Neural cell (in vitro differentiated cells): ENCODE measurements around the gene PODN. TPM values are rescaled to one million over a fixed set of nuclear protein-coding genes. Genes with fewer than 3 reads are reported as not detected.

Source experiments
- H2AFZ ChIP-seq: fragments of 200-600, 300-800 bp; sonication (generic), shearing (Covaris generic); 2 replicates; pipeline ENCODE4 v1.6.0; 2014; ENCODE audit warnings: low read depth, mild to moderate bottlenecking, antibody characterized with exemption, low read length, moderate library complexity
- H3F3A ChIP-seq: fragments of 200-600 bp; shearing (Covaris generic); 2 replicates; pipeline ENCODE4 v1.6.1; 2016; ENCODE audit warnings: mild to moderate bottlenecking, moderate library complexity, mixed read lengths, antibody characterized with exemption, low read length; ENCODE audit not compliant: insufficient read depth, poor library complexity, severe bottlenecking
- H3K27ac ChIP-seq: fragments of 200-600, 300-800 bp; sonication (generic), shearing (Covaris generic); 2 replicates; pipeline ENCODE4 v1.5.1; 2014; ENCODE audit warnings: mild to moderate bottlenecking, low read length, moderate library complexity
- H3K27me3 ChIP-seq: fragments of 300-800, 200-600 bp; sonication (generic), shearing (Covaris generic); 2 replicates; pipeline ENCODE4 v1.6.0; 2014; ENCODE audit warnings: mild to moderate bottlenecking, low read depth, low read length, moderate library complexity; ENCODE audit not compliant: insufficient read depth
- H3K36me3 ChIP-seq: fragments of 300-800, 200-600 bp; sonication (generic), shearing (Covaris generic); 2 replicates; pipeline ENCODE4 v1.5.1; 2014; ENCODE audit warnings: mild to moderate bottlenecking, antibody characterized with exemption, low read length, moderate library complexity; ENCODE audit not compliant: insufficient read depth
- H3K4me2 ChIP-seq: fragments of 300-800, 200-600 bp; sonication (generic), shearing (Covaris generic); 2 replicates; pipeline ENCODE4 v1.6.0; 2014; ENCODE audit warnings: mild to moderate bottlenecking, low read length
- H3K4me3 ChIP-seq: fragments of 300-800, 200-600 bp; sonication (generic), shearing (Covaris generic); 2 replicates; pipeline ENCODE4 v1.5.1; 2014; ENCODE audit warnings: mild to moderate bottlenecking, low read length, moderate library complexity
- H3K79me2 ChIP-seq: fragments of 200-600 bp; shearing (Covaris generic); replicated peaks from 2 replicates; pipeline ENCODE4 v1.6.0; 2014; ENCODE audit warnings: mild to moderate bottlenecking, low read length, moderate library complexity; ENCODE audit not compliant: insufficient read depth
- H3K9ac ChIP-seq: fragments of 300-800, 200-600 bp; sonication (generic), shearing (Covaris generic); 2 replicates; pipeline ENCODE4 v1.6.1; 2016; ENCODE audit warnings: mild to moderate bottlenecking, low read length, mixed read lengths
- H3K9me2 ChIP-seq: fragments of 200-600 bp; shearing (Covaris generic); 2 replicates; pipeline ENCODE4 v1.6.1; 2016; ENCODE audit warnings: mild to moderate bottlenecking, low read length, mixed read lengths; ENCODE audit not compliant: insufficient read depth
- H3K9me3 ChIP-seq: fragments of 200-600, 300-800 bp; sonication (generic), shearing (Covaris generic); 2 replicates; pipeline ENCODE4 v1.6.1; 2016; ENCODE audit warnings: mild to moderate bottlenecking, mixed run types, low read length, moderate library complexity, mixed read lengths
- H4K20me1 ChIP-seq: fragments of 200-600 bp; shearing (Covaris generic); 2 replicates; pipeline ENCODE4 v1.6.1; 2016; ENCODE audit warnings: mild to moderate bottlenecking, mixed run types; ENCODE audit not compliant: insufficient read depth
- CTCF ChIP-seq: fragments of 450-650 bp; IDR thresholded peaks from 2 replicates; pipeline ENCODE4 v1.5.1; 2014; ENCODE audit warnings: antibody characterized with exemption, mild to moderate bottlenecking, moderate library complexity; ENCODE audit not compliant: poor library complexity, severe bottlenecking
- EP300 ChIP-seq: fragments of 450-650 bp; conservative IDR thresholded peaks from 2 replicates; pipeline ENCODE4 v1.6.1; 2014; ENCODE audit warnings: antibody characterized with exemption, mild to moderate bottlenecking, moderate library complexity; ENCODE audit not compliant: poor library complexity, severe bottlenecking
- EZH2 ChIP-seq: fragments of 200-600, 300-800 bp; shearing (Covaris generic), sonication (generic); IDR thresholded peaks from 2 replicates; pipeline ENCODE4 v1.6.1; 2014; ENCODE audit warnings: antibody characterized with exemption, low read length, borderline replicate concordance, mild to moderate bottlenecking; ENCODE audit not compliant: insufficient read depth, poor library complexity, severe bottlenecking
- MXI1 ChIP-seq: fragments of 450-650 bp; conservative IDR thresholded peaks from 2 replicates; pipeline ENCODE4 v1.6.1; 2014; ENCODE audit warnings: antibody characterized with exemption, mild to moderate bottlenecking; ENCODE audit not compliant: poor library complexity, severe bottlenecking
- POLR2AphosphoS5 ChIP-seq: IDR thresholded peaks from 2 replicates; pipeline ENCODE4 v1.6.1; 2012
- RAD21 ChIP-seq: fragments of 450-650 bp; conservative IDR thresholded peaks from 2 replicates; pipeline ENCODE4 v1.6.1; 2014; ENCODE audit warnings: antibody characterized with exemption, mild to moderate bottlenecking, moderate library complexity
- REST ChIP-seq: IDR thresholded peaks from 2 replicates; pipeline ENCODE4 v1.6.1; 2012; ENCODE audit warnings: borderline replicate concordance
- SMC3 ChIP-seq: fragments of 450-650 bp; conservative IDR thresholded peaks from 2 replicates; pipeline ENCODE4 v1.6.1; 2014; ENCODE audit warnings: antibody characterized with exemption, mild to moderate bottlenecking, moderate library complexity; ENCODE audit not compliant: poor library complexity
- TAF1 ChIP-seq: IDR thresholded peaks from 2 replicates; pipeline ENCODE4 v1.6.1; 2012; ENCODE audit warnings: low read depth
- polyA plus RNA-seq: library from polyadenylated mRNA; depleted of rRNA; stranded (reverse); fragments of >200 nt; gene quantifications from 2 replicates; pipeline ENCODE4 v1.2.3, GENCODE V29; 2014

Gene PODN
- polyA plus RNA-seq, 1 donor from 2014 or later = 0.07 TPM

DNA sequence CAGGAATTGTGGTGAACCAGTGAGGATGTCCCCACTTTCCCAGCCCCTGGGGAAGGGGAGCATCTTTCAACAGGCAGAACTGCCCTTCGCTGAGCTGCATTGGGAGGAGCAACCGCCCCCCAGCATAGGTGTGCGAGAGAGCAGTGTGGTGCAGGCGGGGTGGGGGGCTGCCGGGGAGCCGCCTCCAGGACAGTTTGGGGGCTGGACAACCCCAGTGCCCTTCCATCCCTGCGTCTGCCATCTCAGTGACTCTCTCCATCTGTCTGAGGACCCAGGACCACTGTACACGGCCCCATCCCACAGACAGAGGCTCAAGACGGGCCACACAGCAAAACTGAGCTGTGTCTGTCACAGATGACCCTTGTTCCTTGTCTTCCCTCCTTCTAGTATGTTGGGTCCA is 14.2 kb downstream of the PODN start:
- H3K4me3 ChIP-seq = no peak overlapping the region
- no peak overlapping the region for H3K27ac ChIP-seq
- H3K9ac ChIP-seq = no peak overlapping the region
- H3K4me2 ChIP-seq = no peak overlapping the region
- no peaks in the 10 kb centered on the region for H3K9me2 ChIP-seq
- no peaks in the 10 kb centered on the region for H3K79me2 ChIP-seq
- H3F3A ChIP-seq = no peaks in the 10 kb centered on the region
- no peaks in the 10 kb centered on the region for H4K20me1 ChIP-seq
- H3K36me3 ChIP-seq = no peaks in the 10 kb centered on the region
- TF ChIP-seq EP300 (no peak), RAD21 (no peak), SMC3 (no peak), MXI1 (no peak), POLR2AphosphoS5 (no peak), EZH2 (no peak), TAF1 (no peak), CTCF (no peak), REST (no peak)
- H3K9me3 ChIP-seq = no peaks in the 10 kb centered on the region
- no peaks in the 10 kb centered on the region for H3K27me3 ChIP-seq
- no peak overlapping the region for H2AFZ ChIP-seq

GRCh38 chr1:53076721-53077598 is 14.9 kb downstream of the PODN start:
- no peak for TF ChIP-seq MXI1
- TF ChIP-seq SMC3 = no peak
- no peak for TF ChIP-seq RAD21
- TF ChIP-seq EZH2 = no peak
- no peak for TF ChIP-seq CTCF
- TF ChIP-seq EP300 = no peak
- no peak for TF ChIP-seq TAF1
- no peak for TF ChIP-seq REST
- TF ChIP-seq POLR2AphosphoS5 = no peak
- Histone ChIP-seq H3K79me2 (no peaks in the 10 kb centered on the region), H3K9me3 (no peaks in the 10 kb centered on the region), H4K20me1 (no peaks in the 10 kb centered on the region), H3K4me2 (no peak overlapping the region), H2AFZ (no peak overlapping the region), H3K27me3 (no peaks in the 10 kb centered on the region), H3F3A (no peaks in the 10 kb centered on the region), H3K27ac (no peak overlapping the region), H3K4me3 (no peak overlapping the region), H3K9me2 (no peaks in the 10 kb centered on the region), H3K9ac (no peak overlapping the region), H3K36me3 (no peaks in the 10 kb centered on the region)
